ENCODE data around the gene NF1. TPM values are rescaled to one million over a fixed set of nuclear protein-coding genes. Genes with fewer than 3 reads are reported as not detected.
"Not testable (repeated sequence)": the region's sequence is repeated elsewhere in the genome, so short reads cannot be mapped to it uniquely, and the experiment has no call there.

Gene NF1
- total RNA-seq, 4 donors from 2014 or later: 51.9 to 67.8 (median 66.3) TPM

- ATAC-seq (ENCODE audit: low FRiP score) (no peak), DNase-seq (ENCODE audit: low spot score) (no peak)
- no peak for TF ChIP-seq CTCF (IDR thresholded peaks at IDR 0.05)
These were observed 180.3 kb downstream of the NF1 start for GRCh38 chr17:31275116-31275515.

- no peak for ATAC-seq (ENCODE audit: low FRiP score)
- TF ChIP-seq CTCF (IDR thresholded peaks at IDR 0.05): no peak
- DNase-seq (ENCODE audit: low spot score): no peak
These were observed 184.6 kb downstream of the NF1 start for GRCh38 chr17:31279401-31279800.

- no peak for ATAC-seq (ENCODE audit: low FRiP score)
- DNase-seq (ENCODE audit: low spot score): no peak
- no peak for TF ChIP-seq CTCF (IDR thresholded peaks at IDR 0.05)
These were observed 186.3 kb downstream of the NF1 start for GRCh38 chr17:31281061-31281460.

GRCh38 chr17:31283841-31284240 lies 189.1 kb downstream of the NF1 start:
- no peak for ATAC-seq (ENCODE audit: low FRiP score)
- TF ChIP-seq CTCF (IDR thresholded peaks at IDR 0.05): no peak
- no peak for DNase-seq (ENCODE audit: low spot score)

- TF ChIP-seq CTCF (IDR thresholded peaks at IDR 0.05): no peak
- ATAC-seq (ENCODE audit: low FRiP score): no peak
- no peak for DNase-seq (ENCODE audit: low spot score)
These were observed 191.8 kb downstream of the NF1 start for GRCh38 chr17:31286587-31286986.

GRCh38 chr17:31287932-31288331 lies 193.2 kb downstream of the NF1 start:
- not testable (repeated sequence) for DNase-seq (ENCODE audit: low spot score)

GRCh38 chr17:31289790-31290189 lies 195.0 kb downstream of the NF1 start:
- TF ChIP-seq CTCF (IDR thresholded peaks at IDR 0.05): no peak
- DNase-seq (ENCODE audit: low spot score) (no peak), ATAC-seq (ENCODE audit: low FRiP score) (no peak)

More at GRCh38 chr17:31287932-31288331, 193.2 kb downstream of the NF1 start:
- ATAC-seq (ENCODE audit: low FRiP score): not testable (repeated sequence)

GRCh38 chr17:31291820-31292219 lies 197.0 kb downstream of the NF1 start:
- TF ChIP-seq CTCF (IDR thresholded peaks at IDR 0.05): no peak
- ATAC-seq (ENCODE audit: low FRiP score): no peak

More at GRCh38 chr17:31291820-31292219, 197.0 kb downstream of the NF1 start:
- no peak for DNase-seq (ENCODE audit: low spot score)
